Stimulated activated CD4-positive, alpha-beta T cell treated with anti-CD3 and anti-CD28 coated beads, Interleukin-15, amount 100 ng/mL, for 24 hours (primary cell): ENCODE results near the gene FGGY.
"Not testable (repeated sequence)": the region's sequence is repeated elsewhere in the genome, so short reads cannot be mapped to it uniquely, and the experiment has no call there.

ENCODE experiments used
- DNase-seq: peaks from one replicate; pipeline ENCODE4 v3.0.0-alpha.2; 2020

Gene FGGY

GRCh38 chr1:59718989-59719360, 422.1 kb downstream of the FGGY start:
- DNase-seq = no peak

DNA sequence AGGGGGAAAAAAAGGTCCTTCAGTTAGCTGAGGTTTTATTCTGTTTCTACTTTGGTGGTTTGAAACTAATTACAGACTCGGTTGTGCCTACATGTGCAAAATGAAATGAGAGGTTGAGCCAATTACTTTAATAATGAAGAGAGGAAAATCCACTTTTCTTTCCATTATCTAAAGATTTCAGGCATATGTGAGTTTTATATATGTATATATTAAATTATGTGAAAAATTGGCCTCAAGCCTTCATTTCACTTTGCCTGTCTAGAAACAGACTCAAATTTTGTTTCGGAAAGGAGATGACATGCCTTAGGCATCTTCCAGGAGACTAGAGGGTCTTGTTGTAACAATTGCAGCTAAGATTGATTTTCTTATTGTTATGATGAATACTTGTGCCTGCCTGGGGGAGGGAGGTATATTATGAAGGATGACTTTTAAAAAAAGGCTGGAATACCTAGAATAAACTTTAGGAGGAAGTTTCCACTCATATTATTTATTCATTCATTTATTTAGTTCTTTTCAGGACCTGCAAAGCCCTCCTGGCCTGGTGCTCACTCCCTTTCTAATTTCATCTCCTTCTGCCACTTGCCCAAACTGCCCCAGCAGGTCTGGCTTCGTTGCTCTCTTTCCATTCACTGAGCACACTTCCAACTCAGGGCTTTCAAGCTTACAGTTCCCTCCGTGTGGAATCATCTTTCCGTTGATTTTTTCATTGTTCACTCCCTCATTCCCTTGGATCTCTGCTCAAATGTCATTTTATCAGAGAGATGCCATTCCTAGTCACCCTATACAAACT, 423.6 kb downstream of the FGGY start:
- no peak for DNase-seq

DNA sequence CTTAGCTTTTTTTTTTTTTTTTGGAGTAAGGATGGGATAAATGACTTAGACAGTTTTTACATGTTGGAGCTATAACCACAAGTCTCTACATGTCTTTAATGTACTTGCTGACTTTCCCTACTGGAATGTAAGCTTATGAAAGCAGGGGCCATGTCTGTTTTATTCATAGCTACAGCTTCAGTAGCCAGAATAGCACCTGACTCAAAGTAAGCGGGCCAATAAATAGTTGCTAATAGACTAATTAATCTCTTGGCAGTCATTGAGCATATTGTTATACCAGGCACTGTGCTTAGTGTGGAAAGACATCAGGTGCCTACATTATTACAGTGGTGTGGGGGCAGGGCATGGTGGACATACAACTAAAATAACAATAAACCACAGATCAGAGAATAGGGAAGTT, 433.4 kb downstream of the FGGY start:
- DNase-seq = no peak

- DNase-seq = no peak
Observed at GRCh38 chr1:59730759-59731478, 434.0 kb downstream of the FGGY start.

- DNase-seq = no peak
Observed at GRCh38 chr1:59731591-59731990, 434.7 kb downstream of the FGGY start.

GRCh38 chr1:59732214-59732955, 435.5 kb downstream of the FGGY start:
- no peak for DNase-seq

- DNase-seq = no peak
Observed at GRCh38 chr1:59733443-59734141, 436.7 kb downstream of the FGGY start.

DNA sequence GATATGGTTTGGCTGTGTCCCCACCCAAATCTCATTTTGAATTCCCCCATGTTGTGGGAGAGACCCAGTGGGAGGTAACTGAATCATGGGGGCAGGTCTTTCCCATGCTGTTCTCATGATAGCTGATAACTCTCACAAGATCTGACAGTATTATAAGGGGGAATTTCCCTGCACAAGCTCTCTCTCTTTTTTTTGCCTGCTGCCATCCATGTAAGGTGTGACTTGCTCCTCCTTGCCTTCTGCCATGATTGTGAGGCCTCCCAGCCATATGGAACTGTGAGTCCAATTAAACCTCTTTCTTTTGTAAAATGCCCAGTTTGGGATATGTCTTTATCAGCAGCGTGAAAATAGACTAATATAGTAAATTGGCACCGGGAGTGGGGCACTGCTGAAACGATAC, 439.0 kb downstream of the FGGY start:
- DNase-seq = not testable (repeated sequence)

DNA sequence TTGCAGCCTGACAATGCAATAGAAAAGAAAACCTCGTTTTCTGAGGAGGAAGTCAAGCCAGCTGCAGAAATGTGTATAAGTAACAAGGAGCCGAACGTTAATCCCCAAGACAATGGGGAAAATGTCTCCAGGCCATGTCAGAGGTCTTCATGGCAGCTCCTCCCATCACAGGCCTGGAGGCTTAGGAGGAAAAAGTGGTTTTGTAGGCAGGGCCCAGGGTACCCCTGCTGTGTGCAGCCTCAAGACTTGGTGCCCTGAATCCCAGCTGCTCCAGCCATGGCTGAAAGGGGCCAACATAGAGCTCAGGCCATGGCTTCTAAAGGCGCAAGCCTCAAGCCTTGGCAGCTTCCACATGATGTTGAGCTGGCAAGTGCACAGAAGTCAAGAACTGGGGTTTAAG, 439.9 kb downstream of the FGGY start:
- DNase-seq = no peak

DNA sequence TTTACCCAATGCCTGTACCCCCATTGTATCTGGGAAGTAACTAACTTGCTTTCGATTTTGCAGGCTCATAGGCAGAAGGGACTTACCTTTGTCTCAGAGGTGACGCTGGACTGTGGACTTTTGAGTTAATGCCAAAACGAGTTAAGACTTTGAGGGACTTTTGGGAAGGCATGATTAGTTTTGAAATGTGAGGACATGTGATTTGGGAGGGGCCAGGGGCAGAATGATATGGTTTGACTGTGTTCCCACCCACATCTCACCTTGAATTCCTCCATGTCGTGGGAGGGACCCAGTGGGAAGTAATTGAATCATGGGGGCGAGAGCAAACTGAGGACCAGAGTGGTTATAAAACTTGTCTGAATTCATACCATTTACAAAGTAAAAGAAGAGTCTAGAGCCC, 440.7 kb downstream of the FGGY start:
- DNase-seq = no peak

DNA sequence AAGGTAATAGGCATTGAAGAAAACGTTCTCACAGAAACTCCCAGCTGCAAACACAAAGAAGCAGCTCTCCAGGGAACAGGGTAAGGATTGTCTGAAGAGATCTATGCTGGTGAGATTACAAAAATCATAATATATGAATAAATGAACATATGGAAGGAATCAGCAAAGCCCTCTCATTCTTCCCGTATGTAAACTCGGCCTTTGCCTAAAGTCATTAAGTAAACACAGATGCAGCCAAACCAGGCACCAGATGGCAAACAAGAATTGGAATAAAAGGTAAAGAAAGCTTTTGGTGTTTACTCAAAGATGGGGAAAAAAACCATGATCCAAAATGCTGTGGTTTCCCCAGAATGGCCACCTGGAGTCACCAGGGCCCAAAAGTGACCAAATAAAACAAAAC, 441.3 kb downstream of the FGGY start:
- DNase-seq = no peak

- no peak for DNase-seq
Observed at GRCh38 chr1:59738591-59739015, 441.7 kb downstream of the FGGY start.

DNA sequence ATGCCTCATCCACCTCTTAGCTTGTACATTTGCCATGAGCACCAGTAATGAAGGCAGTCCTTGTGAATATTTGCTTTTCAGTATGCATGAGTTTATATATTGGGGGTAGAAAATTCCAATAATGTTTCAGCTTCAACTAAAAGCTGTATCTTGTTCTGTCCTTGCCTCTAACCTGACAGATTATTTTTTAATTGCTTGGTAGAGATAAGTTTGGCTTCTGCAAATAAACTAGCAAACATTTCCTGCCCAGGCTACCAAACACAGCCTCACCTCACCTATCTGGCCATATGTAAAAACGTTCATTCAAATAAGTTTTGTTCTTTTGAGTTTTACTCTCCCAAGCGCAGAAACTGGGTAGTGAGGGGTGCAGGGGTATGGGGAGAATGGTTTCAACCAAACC, 442.2 kb downstream of the FGGY start:
- DNase-seq = no peak

GRCh38 chr1:59742526-59742925, 445.6 kb downstream of the FGGY start:
- no peak for DNase-seq

DNA sequence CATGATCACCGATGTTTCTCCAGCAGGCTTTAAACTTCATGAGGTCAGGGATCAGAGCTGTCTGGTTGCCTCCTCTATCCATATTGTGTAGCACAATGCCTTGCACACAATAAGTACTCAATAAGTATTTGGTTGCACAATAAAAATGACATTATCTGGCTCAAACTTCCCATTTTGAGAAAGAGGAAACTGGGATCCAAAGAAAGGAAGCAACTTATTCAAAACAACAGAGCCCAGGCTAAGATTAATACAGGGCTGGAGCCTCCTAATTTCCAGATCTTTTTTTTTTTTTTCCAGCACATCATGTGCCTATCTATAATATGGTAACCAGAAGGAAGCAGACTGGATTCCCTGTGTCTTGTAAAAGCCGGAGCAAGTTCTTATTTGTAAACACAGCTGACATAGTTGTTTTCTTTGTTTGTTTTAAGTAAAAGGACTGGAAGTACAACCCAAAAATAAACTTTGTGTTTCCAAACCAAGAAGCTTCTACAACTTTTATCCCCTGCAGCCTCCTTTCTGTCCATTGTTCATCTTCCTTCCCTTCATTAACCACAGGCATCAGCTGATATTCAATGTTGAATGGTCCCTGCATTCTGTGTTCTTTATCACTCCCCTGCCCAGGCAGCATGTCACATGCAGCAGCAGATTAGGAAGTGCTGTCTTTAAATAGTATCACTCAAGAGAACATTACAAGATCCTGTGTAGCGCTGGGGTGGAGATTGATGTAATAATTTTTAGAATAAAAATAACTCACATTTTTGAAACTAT, 446.6 kb downstream of the FGGY start:
- DNase-seq = no peak

- DNase-seq = no peak
Observed at GRCh38 chr1:59747420-59748024, 450.6 kb downstream of the FGGY start.

GRCh38 chr1:59748123-59748522, 451.2 kb downstream of the FGGY start:
- DNase-seq = no peak

DNA sequence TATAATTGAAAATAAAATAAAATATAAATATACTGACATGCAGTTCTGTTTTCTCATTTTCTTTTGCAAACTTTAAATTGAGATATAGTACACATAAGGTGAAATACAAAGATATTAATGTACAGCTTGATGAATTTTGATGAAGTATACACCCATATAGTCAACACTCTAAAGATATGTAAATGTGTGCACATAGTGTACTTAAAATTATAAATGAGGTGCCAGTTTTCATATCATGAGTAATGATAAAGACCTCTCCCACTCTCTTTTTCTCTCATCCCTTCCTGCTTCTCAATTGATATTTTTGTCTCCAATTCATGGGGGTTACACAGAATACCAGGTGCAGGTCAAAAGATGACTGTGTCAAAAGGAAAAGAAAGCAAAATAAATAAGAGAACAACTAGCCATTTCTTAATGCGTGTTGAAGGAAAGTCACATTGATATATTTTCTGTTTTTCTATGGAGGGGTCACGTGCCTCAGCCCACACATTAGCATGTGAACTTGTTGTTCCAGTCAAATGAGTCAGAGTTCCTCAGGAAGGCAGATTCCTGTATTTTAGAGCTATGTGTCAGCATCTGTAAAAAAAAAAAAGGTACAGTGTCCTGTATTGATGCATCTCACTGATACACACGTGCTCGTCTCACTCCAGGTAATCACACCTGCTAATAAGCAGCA, 453.6 kb downstream of the FGGY start:
- DNase-seq = no peak

DNA sequence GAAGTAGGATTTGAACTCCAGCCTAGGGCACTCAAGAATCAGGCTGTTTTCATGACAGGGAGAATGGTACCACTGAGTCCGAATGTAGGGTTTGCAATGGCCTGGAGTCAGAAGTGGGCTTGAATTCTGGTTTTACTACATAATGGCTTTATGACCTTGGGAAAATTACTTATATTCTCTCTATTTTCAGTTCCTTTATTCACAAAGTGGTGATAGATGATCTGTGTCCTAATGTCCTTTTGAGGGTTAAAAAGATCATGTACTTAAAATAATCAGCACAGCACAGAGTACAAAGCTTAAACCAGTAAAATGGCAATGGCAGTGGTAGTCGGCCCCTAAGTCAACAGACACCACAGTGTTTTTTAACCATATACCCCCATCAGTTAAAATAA, 454.1 kb downstream of the FGGY start:
- DNase-seq = no peak

DNA sequence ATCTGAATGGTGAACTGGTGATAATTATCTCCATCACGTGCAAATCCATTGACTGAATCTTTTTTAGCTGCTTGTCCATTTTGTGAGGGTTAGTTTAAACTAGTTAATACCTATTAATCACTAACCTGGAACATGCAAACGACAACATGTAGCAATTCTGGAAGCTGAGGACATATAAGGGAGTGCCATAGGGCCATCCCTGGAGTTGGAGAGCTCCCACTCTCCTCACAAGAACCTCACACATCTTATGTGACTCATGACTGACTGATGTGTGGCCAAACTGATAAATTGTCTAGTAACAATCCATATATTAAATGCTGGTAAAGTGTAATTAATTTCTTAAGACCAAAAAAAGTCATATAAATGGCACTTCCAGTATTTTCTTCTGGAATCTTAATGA, 454.9 kb downstream of the FGGY start:
- DNase-seq = no peak
